Hepatocyte (in vitro differentiated cells): ENCODE measurements around the gene SH3RF3. TPM values are rescaled to one million over a fixed set of nuclear protein-coding genes. Genes with fewer than 3 reads are reported as not detected.

Experiments used
- DNase-seq: peaks from one replicate; pipeline ENCODE4 v3.0.0-alpha.2; 2016; ENCODE audit warnings: low spot score
- H2AFZ ChIP-seq: fragments of 200-600 bp; sonication (generic); 2 replicates; pipeline ENCODE4 v1.6.0; 2016; ENCODE audit warnings: antibody characterized with exemption, mild to moderate bottlenecking
- H3K27ac ChIP-seq: fragments of 200-600 bp; sonication (generic); 2 replicates; pipeline ENCODE4 v1.5.1; 2016; ENCODE audit warnings: mild to moderate bottlenecking
- H3K27me3 ChIP-seq: fragments of 200-600 bp; sonication (generic); 2 replicates; pipeline ENCODE4 v1.6.1; 2016
- H3K36me3 ChIP-seq: fragments of 200-600 bp; sonication (generic); replicated peaks from 2 replicates; pipeline ENCODE4 v1.5.1; 2016; ENCODE audit warnings: low read depth; ENCODE audit not compliant: insufficient read depth
- H3K4me1 ChIP-seq: fragments of 200-600 bp; sonication (generic); 2 replicates; pipeline ENCODE4 v1.5.1; 2016; ENCODE audit warnings: mild to moderate bottlenecking, moderate library complexity; ENCODE audit not compliant: insufficient read depth
- H3K4me2 ChIP-seq: fragments of 200-600 bp; sonication (generic); 2 replicates; pipeline ENCODE4 v1.6.0; 2016
- H3K4me3 ChIP-seq: fragments of 200-600 bp; sonication (generic); 2 replicates; pipeline ENCODE4 v1.5.1; 2016; ENCODE audit warnings: mild to moderate bottlenecking
- H3K79me2 ChIP-seq: fragments of 200-600 bp; sonication (generic); 2 replicates; pipeline ENCODE4 v1.6.0; 2017; ENCODE audit warnings: mild to moderate bottlenecking
- H3K9me2 ChIP-seq: fragments of 200-600 bp; sonication (generic); replicated peaks from 2 replicates; pipeline ENCODE4 v1.6.0; 2017; ENCODE audit warnings: mild to moderate bottlenecking; ENCODE audit not compliant: insufficient read depth
- H3K9me3 ChIP-seq: fragments of 200-600 bp; sonication (generic); 2 replicates; pipeline ENCODE4 v1.5.1; 2016; ENCODE audit warnings: low read depth, mild to moderate bottlenecking
- H4K20me1 ChIP-seq: fragments of 200-600 bp; sonication (generic); 2 replicates; pipeline ENCODE4 v1.6.0; 2016; ENCODE audit warnings: mild to moderate bottlenecking; ENCODE audit not compliant: insufficient read depth, poor library complexity, severe bottlenecking
- EZH2 ChIP-seq: fragments of 200-600 bp; sonication (generic); IDR thresholded peaks from 2 replicates; pipeline ENCODE4 v1.6.1; 2016; ENCODE audit warnings: antibody characterized with exemption, mild to moderate bottlenecking, borderline replicate concordance
- EZH2phosphoT487 ChIP-seq: fragments of 200-600 bp; sonication (generic); IDR thresholded peaks from one replicate; pipeline ENCODE4 v1.6.1; 2018; ENCODE audit warnings: antibody characterized with exemption, mild to moderate bottlenecking, low read depth, moderate library complexity; ENCODE audit not compliant: unreplicated experiment, severe bottlenecking
- WGBS: methylation state at CpG from one replicate; pipeline ENCODE4 v1.1.6; 2016; ENCODE audit warnings: low lambda C conversion rate; ENCODE audit errors: missing lambda C conversion rate; 5-methylcytosine and 5-hydroxymethylcytosine counted together
- polyA plus RNA-seq: library from polyadenylated mRNA; unstranded; fragments of >200 nt; fragmentation: Nextera tagmentation; extraction: Ambion mirVana; gene quantifications from 2 replicates; pipeline ENCODE4 v1.2.1, GENCODE V29; 2016
- total RNA-seq: library from RNA; depleted of rRNA; stranded (reverse); fragments of >200 nt; gene quantifications from 2 replicates; pipeline ENCODE4 v1.2.3, GENCODE V29; 2014
- TF ChIP-seq, protein P1 (sequence below): fragments of 200-600 bp; sonication (generic); IDR thresholded peaks from 2 replicates; pipeline ENCODE4 v1.5.1; 2016; ENCODE audit warnings: antibody characterized with exemption, mild to moderate bottlenecking; ENCODE audit not compliant: poor library complexity

The SH3RF3 gene
- total and polyA plus RNA-seq, 2 experiments from 2014 or later: 1.9 to 2.1 TPM

- Histone ChIP-seq H4K20me1 (no peaks in the 10 kb centered on the region), H3K4me3 (no peak overlapping the region), H3K36me3 (no peaks in the 10 kb centered on the region), H3K27me3 (no peaks in the 10 kb centered on the region), H2AFZ (no peak overlapping the region), H3K79me2 (no peaks in the 10 kb centered on the region), H3K27ac (no peak overlapping the region), H3K9me3 (no peaks in the 10 kb centered on the region), H3K4me1 (no peaks in the 10 kb centered on the region), H3K9me2 (no peaks in the 10 kb centered on the region), H3K4me2 (no peak overlapping the region)
- WGBS: 87% methylated on average over 13 of the region's 13 CpGs
- TF ChIP-seq EZH2phosphoT487 (no peak), EZH2 (no peak)
- TF ChIP-seq, protein P1, sequence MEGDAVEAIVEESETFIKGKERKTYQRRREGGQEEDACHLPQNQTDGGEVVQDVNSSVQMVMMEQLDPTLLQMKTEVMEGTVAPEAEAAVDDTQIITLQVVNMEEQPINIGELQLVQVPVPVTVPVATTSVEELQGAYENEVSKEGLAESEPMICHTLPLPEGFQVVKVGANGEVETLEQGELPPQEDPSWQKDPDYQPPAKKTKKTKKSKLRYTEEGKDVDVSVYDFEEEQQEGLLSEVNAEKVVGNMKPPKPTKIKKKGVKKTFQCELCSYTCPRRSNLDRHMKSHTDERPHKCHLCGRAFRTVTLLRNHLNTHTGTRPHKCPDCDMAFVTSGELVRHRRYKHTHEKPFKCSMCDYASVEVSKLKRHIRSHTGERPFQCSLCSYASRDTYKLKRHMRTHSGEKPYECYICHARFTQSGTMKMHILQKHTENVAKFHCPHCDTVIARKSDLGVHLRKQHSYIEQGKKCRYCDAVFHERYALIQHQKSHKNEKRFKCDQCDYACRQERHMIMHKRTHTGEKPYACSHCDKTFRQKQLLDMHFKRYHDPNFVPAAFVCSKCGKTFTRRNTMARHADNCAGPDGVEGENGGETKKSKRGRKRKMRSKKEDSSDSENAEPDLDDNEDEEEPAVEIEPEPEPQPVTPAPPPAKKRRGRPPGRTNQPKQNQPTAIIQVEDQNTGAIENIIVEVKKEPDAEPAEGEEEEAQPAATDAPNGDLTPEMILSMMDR: no peak
- no peak for DNase-seq
Measured at GRCh38 chr2:109523536-109524361, 394.7 kb downstream of the SH3RF3 start.

DNA sequence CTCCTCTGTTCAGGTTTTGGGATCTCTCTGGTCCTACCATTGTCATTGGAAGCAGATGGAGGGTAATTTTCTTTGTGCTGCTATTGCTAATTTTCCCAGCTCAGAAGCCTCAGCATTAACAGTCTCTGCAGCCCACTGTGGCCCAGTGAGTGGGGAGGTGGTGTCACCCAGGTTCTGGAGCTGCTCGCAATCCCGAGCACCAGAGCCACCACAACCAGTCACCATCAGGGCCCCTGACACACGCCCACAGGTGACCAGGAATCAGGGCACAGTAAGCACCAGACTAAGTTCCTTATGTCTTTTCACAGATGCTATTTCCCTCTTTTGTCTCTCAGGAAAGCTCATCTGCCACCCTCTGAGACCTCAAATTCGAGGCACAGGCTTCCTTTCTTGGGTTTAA, 396.8 kb downstream of the SH3RF3 start:
- Histone ChIP-seq H3K79me2 (no peaks in the 10 kb centered on the region), H3K4me2 (no peak overlapping the region), H4K20me1 (no peaks in the 10 kb centered on the region), H3K4me1 (no peaks in the 10 kb centered on the region), H3K27ac (no peak overlapping the region), H3K4me3 (no peak overlapping the region), H3K9me3 (no peaks in the 10 kb centered on the region), H3K36me3 (no peaks in the 10 kb centered on the region), H2AFZ (no peak overlapping the region), H3K27me3 (no peaks in the 10 kb centered on the region), H3K9me2 (no peaks in the 10 kb centered on the region)
- 88% methylated on average over 4 of the region's 4 CpGs for WGBS
- TF ChIP-seq, protein P1: no peak
- TF ChIP-seq EZH2phosphoT487: no peak
- TF ChIP-seq EZH2: no peak
- no peak for DNase-seq

DNA sequence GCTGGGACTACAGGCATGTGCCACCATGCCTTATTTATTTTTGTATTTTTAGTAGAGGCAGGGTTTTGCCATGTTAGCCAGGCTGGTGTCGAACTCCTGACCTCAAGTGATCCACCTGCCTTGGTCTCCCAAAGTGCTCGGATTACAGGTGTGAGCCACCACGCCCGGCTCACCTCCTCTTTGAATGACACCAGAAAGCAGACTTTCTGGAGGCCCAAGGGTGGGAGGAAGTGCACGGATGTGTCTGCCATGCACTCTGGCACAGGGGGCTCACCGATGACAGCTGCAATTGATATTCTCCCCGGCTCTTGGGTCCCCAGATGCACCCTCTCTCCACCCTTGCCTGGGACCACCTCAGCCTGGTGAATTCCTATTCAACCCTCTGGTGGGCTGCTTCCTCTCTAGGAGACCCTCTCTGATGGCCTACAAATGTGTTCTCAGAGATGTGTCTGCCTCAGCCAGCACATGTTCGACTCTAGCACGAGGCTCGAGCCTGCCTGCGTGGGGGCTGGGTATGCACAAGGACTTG, 397.5 kb downstream of the SH3RF3 start:
- Histone ChIP-seq H3K4me1 (no peaks in the 10 kb centered on the region), H3K36me3 (no peaks in the 10 kb centered on the region), H3K79me2 (no peaks in the 10 kb centered on the region), H3K27ac (no peak overlapping the region), H3K9me2 (no peaks in the 10 kb centered on the region), H3K4me3 (no peak overlapping the region), H4K20me1 (no peaks in the 10 kb centered on the region), H3K4me2 (no peak overlapping the region), H3K9me3 (no peaks in the 10 kb centered on the region), H3K27me3 (no peaks in the 10 kb centered on the region), H2AFZ (no peak overlapping the region)
- 90% methylated on average over 11 of the region's 11 CpGs for WGBS
- DNase-seq: no peak
- no peak for TF ChIP-seq EZH2
- TF ChIP-seq EZH2phosphoT487: no peak
- TF ChIP-seq, protein P1: no peak
